GM19438 (cell line): ENCODE measurements around the gene MACROD2.

Experiments used
- ATAC-seq: cut with Tn5 transposase; IDR thresholded peaks from one replicate; pipeline ENCODE4 v1.9.1; 2021; ENCODE audit warnings: low read depth; ENCODE audit not compliant: unreplicated experiment

The MACROD2 gene

DNA sequence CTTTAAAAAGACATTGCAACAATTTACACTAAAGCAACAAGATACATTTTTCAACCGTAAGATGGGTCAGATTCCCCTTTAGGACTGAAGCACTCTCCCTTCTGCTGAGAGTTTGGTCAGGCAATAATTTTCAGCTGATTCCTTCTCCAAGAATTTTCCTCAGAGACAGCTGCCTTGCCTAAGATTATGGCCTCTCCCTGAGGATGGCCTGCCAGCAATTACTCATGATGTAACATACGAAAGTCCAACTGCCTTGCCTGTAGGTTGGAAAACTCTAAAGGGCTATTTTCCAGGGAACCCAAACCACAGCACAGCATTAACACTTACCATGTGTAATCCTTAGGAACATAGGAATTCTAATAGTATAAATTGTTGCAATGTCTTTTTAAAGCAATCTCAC is 571.2 kb downstream of the MACROD2 start:
- no peak for ATAC-seq

DNA sequence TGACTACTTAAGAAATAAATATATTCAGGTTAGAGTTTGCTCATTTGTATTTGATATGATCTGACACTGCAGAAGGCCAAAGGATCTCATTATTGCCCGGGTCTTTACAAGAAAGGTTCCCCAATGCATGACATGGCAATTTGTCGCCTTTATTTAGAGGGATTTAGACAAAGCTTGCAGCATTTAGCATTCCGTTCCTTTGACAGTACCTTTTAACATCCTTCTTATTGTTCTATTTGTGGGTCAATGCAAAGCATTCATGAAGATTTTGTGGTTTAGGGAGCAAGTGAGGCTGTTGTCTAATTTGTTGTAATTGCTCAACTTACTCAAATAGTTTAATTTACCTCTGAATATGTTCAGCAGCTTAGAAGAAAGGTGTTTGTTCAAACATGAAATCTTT is 572.9 kb downstream of the MACROD2 start:
- no peak for ATAC-seq

DNA sequence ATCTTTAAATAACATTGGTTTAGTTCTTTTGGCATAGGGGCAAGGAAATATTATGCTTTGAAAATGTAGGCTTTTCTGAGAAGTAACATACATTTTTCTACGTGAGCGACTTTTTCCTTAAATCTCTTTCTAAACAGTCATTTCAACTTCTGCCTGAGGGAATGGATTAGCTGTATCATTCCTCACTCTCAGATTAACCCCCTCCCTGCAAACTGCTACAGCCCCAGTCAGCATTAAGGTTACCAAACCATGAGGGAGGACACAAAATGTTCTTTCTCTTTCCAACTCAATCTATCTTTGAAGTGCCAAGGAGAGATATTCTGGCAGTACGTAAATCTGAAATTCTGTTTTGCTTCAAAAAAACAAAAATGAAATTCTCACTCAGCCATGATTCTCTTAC is 573.4 kb downstream of the MACROD2 start:
- no peak for ATAC-seq

DNA sequence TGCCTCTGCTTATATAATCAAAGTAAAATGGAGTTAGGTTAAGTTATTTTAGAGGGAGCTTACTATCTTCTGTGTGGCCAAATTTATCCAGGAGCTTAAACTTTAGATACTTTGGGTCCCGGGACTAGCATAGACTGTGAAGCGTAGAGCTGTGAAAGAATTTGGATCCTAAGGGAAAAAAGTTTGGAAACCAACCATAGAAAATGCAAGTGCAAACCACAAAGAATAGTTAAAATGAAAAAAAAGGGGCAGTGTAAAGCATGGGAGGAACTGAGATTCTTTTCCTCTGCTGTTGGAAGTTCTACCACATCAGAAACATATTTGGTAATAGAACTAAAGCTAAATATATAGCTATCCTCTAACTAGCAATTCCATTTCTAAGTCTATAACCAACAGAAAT is 574.3 kb downstream of the MACROD2 start:
- no peak for ATAC-seq

DNA sequence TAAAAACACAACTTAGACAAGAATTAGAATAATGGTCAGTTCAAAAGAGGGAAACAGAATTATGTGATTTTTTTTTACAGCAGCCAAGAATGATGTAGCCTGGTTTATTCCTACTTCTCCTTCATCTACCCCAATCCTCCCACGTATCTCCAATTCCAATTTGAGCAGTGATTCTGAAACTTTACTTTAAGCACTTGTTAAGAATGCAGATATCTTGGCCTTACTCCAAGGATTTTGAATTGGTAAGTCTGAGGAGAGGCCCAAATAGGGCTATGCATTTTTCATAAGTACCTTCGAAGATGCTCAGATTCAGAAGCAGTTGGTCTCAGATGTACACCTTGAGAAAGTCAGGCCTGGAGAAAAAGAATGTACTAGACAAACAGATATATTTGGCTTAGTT is 575.5 kb downstream of the MACROD2 start:
- ATAC-seq, result no peak

DNA sequence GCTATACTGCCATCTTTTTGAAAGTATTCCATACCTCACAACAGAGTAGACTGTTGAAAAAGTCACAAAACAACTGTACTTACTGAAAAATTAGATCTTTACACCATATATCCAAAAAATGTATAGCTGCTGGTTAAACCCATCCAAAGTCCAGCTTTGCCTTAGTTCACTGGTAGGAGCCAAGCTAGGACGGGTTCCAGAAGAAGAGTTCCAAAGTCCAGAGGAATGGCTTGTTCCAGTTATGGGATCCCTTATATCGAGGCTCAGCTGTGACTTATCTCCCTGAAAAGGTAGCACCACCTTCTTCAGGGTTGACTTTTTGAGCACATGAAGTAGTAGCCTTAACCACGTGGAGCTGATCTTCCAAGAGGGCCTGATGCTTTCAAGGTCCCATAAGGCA is 578.4 kb downstream of the MACROD2 start:
- ATAC-seq, result no peak

DNA sequence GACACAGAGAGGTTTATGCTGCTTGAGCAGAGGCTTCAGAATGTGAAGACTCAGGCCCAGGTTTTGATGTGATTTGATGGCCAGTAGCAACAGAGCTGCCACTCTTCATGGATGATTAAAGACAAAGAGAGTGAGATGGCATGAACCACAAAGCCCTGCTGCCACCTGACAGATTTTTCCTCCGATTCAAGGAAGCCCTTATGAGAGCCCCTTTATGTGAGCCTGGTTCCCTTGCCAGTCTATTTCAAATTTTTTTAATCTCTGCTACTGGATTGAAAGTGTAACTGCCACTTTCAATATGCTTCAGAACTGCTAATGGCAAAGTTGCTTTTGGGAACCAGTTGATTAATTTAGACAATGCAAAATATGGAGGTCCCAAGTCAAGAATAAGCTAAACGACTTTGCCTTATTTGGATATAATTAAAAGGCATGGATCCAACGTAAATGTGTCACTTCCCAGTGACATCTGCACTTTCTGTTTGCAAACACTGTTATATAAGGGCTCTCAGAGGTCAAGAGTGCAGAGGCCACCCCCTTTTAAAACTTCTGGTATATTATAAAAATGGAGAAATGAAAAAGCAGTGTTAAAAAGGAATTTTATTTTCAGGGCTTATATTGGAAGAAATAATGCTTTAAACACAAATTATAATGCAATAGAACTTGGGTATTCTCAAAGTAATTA is 581.0 kb downstream of the MACROD2 start:
- ATAC-seq, result no peak

DNA sequence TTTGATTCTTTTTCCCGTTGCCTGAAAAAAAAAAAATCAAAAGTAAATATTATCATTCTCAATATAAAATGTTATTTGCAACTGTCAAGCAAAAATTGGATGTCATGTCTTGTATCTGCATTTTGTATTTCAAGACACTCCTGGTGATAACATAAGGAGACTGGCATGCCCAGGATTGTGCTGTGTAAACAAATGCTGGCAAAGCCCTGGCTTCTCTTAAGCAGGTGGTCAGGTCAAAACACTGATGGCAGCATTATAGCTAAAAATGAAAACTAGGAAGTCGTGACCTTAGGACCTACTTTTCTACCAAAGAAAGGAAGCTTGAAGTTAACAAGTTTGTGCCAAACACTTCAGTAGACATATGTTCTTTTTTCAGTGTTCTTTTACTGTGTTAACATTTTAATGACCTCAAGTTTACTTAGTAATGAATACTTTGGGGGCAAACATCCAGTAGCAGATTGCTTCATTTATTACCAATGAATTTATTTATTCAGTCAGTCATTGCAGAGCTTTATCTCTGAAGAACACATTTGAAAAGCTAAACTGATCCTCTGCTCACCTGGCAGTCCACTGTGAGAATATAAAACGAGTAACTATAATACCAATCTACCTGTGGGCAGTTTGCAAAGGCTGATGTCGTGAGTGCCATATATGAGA is 585.2 kb downstream of the MACROD2 start:
- ATAC-seq, result no peak

DNA sequence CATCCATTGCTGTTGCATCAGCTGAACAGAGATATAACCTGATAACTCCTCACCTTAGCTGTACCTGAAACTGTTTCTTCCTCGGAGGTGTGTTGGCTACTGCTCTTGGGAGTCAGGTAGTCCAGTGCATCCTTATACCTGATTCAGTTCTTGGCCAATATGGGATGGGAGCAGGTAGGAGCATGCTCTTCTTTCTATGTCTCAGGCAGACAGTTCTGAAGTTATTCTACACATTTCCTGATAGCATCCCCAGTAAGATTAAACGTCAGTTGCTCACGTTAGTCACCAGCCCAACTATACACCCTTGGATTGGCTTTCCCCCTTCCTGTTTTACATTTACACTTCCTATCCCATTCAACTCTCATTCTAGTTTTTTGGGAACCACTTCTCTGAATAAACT is 586.4 kb downstream of the MACROD2 start:
- no peak for ATAC-seq

DNA sequence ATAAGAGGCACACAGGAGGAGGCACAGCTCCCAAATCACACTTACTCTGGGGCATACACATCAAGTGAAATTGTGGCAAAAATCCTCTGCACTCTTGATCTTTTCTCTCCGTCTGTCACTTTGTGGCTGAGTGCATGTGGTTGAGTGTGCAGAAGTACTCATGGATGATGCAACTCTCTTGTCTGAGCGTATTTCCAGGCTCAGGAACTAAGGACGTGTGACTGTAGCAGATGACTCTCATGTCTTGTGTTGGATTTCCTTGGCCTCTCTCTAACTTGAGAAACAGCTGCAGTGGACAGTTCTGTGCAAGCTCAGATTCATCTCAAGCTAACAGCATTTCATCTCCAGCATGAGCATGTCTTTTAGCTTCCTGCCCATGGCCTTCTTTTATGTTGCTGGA is 587.5 kb downstream of the MACROD2 start:
- ATAC-seq, result no peak

DNA sequence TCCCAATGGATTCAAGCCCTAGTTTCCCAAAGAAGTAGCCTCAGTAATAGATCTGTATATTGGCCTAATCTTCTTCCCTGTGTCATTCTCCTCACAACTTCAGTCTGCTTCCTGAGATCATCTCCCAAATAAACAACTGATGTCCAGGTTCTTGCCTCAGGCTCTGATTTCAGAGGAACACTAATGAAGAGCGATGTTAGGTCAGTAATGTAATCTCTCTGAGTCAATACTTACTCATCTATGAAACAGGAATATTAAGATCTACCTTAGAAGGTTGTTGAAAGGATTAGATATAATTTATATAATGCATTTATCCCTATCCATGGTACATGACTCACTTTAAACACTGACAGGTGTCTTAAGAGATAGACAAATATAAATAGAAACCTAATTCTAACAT is 588.1 kb downstream of the MACROD2 start:
- ATAC-seq, result no peak

DNA sequence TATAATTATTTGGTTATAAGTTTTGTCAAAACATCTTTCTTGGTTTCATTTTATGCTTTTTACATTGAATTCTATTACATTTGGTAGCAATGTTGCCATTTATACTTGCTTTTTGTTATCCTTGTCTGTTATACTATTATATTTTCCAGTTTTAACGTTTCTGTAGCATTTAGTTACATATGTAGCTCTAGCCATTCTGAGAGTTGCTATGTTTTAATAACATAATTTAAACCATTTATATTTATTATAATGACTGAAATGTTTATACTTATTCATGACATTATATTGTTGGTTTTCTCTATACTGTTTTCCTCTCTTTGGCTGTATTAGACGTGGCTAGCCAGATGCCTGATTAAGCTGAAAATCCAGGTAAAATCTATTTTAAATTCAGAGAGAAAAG is 594.1 kb downstream of the MACROD2 start:
- ATAC-seq, result no peak

DNA sequence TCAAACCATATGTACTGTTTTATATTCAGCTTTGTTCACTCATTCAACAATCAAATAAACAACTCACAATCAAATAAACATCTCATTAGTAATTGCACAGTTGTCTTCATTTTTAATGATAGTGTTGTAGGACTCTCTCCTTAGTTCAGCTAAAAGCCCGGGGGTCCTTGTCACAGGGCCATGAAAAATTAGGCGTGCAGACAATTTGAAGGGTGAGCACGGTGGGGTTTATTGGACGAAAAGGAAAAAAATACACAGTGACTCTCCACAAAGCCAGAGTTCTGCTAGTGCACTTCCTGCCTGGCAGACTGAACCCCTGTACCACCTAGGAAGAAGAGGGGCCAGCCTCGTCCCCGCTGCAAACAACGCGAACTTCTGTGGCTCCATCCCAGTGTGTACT is 599.7 kb downstream of the MACROD2 start:
- no peak for ATAC-seq

DNA sequence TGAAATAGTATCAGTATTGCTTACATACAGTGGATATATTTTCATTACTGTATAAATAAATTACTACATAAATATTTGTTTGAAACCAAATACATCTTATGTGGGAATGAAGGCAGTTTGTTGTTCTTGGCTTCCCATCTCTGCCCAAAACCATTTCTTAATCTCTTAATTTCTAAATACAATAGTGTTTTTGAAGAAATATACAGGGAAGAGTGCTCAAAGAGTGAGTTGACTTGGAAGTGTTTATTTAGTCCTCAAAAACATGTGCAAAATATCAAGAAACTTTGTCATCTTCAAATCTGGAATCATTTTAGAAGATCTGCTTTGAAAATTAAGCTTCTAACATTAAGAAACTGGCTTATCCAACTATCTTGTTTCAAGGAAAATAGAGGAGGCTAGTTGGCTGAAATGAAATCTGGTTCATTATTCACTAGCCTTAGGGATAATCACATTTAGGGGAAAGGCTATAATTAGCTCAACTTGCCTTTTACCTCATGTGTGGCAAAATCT is 601.9 kb downstream of the MACROD2 start:
- no peak for ATAC-seq

DNA sequence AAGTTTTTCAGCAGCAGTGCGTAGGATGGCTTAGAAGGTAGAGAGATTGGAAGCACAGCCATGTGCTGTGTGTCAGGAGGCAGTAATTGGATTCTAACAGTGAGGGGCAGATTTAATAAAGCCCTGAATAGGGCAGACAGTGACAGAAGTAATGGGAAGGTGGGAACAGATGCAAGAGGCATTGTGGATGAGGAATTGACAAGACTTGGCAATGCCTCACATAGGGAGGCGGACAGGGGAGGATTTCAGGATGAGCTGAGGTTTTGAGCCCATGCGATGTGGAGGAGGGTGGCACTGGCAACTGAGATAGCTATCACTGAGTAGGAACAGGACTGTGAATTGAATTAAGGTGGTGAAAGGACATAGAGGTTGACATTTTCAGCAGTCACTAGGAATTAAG is 604.3 kb downstream of the MACROD2 start:
- no peak for ATAC-seq

DNA sequence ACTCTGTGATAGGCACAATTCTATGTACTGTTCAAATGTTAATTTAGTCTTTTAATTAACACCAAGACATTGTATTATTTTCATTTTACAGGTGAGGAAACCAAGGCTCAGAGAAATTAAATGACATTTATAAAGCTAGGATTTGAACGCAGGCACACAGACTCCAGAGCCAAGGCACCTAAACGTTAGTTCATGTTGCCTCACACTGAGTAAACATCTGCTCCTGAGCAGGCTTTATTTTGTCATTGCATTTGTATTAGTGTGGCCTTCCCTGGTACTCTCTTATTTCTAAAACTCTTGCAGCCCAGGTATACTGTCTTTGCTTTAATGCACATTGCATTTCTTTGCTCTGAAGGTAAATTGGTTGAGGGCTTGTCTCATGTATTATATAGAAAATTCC is 605.2 kb downstream of the MACROD2 start:
- ATAC-seq, result no peak

DNA sequence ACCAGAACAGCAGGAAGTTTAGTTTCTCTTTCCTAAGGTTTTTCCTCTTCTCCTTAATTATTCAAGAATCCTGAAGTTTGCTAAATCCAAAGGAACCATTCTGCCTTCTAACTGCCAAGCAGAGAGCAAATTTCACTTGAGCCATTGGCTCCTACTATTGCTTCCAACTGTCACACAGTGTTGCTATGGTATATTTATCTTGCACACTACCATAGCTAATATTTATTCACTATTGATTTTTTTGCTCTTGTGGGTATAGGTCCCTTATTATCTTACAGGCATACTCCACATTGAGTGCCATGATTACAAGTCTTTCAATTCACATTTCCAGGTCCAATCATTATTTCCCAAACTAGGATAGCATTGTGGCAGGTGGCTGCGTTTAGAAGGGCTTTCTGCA is 608.8 kb downstream of the MACROD2 start:
- no peak for ATAC-seq

DNA sequence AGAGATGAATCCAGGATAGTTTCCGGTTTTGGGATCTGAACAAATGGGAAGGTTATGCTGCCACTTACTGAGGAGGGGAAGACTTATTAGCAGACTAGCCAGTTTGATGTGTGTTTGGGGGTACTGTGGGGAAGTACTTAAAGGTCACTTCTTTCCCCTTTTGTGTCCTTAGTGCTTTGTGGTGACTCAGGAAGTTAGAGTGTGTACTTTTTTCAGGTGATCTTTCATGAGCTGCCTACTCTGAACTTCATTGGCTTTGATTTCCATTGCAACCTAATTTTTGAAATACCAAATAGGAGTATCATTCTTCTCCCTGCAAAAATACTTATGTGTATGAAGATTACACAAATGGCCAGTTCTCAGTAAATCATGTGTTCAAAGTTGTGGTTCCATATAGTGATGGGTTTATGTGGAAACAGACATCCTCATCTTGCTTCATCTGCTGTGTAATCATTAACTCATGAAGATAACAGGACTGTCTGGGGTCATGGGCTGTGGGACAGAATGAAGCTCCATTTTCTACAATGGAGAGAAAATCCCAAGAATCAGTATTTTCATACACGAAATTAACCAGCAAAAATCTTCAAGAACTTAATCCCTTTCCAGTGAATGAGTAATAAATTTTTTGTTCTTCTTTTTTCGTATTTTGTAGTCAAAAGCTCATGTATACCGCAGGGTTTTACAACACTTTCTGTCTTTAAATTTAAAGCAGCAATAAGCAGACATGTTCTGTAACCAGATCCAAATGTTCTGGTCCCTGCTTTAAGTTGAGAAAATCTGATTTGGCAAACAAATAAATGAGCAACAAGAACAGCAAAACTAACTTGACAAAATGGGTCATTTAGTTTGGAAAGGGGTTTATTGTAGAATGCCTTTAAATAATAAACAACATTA is 614.3 kb downstream of the MACROD2 start:
- no peak for ATAC-seq

DNA sequence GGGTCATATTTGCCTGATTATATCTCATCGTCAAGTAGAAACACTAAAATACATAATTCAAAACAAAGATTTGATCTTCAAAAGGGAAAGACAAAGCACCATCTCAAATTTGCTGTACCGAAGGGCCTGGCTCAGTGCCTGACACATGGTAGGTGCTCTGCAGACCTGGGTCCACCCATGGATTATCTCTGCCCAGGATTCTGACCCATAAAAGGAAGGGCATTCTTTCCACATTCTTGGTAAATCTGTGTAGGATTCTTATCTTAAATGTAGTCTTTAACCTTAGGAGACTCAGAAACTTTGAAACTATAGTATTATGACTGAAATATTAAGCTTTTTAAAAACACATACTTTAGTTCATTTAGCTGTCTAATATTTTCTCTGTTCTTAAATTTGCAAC is 616.2 kb downstream of the MACROD2 start:
- no peak for ATAC-seq

DNA sequence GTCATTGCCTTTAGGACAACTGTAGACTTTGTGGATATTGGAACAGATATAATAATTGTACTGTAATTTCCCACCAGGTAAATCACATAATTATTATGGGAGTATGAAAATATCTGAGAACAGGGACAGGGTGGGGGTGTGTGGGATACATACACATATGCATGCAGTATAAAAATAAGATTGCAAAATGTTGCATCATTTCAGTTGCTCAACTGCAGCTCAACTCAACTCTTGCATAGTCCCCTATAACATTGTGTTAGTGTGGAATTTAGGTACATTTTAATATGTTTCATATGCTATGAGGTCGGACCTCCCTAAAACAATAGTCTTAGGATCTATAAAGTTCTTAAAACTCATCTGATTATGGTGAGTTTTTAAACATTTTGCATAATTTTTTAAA is 617.1 kb downstream of the MACROD2 start:
- no peak for ATAC-seq

DNA sequence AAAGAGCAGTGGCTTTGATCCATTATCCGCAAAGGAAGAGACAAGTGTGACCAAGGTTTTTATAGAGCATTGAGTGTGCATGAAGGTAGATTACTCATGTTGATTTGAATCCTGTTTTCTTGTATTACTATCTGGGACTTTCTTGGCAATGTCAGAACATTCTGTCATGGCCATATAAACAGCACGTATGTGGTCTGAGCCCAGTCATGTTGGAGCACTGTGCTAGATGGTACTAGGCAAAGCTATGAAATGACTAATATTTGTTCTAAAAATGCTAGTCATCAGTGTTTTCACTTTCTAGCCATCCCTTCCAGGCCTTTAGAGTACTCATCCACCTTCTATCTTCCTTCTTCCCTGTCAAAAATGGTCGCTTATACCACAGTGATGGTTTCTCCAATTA is 620.7 kb downstream of the MACROD2 start:
- ATAC-seq, result no peak
